Gastrocnemius medialis (tissue), 4 donors: ENCODE data around the gene STRBP.

ENCODE experiments used
- POLR2A ChIP-seq, 2 donors: fragments of 450-650 bp; IDR thresholded peaks; one replicate each; pipeline ENCODE4 v1.6.1; 2017; ENCODE audit warnings: antibody characterized with exemption in 2 of 2, mild to moderate bottlenecking in 2 of 2, moderate library complexity in 2 of 2
- TF ChIP-seq, protein P1 (sequence below), 5 experiments: fragments of 450-650 bp in 3 of 5; fragments of 200-600 bp in 2 of 5; sonication (generic) in 2 of 5; IDR thresholded peaks in 4 of 5; conservative IDR thresholded peaks in 1 of 5; 1 replicate in 4 of 5; 2 replicates in 1 of 5; pipeline ENCODE4 v1.5.1; 2016 to 2019; ENCODE audit warnings: antibody characterized with exemption in 5 of 5, mild to moderate bottlenecking in 3 of 5, moderate library complexity in 3 of 5

DNA sequence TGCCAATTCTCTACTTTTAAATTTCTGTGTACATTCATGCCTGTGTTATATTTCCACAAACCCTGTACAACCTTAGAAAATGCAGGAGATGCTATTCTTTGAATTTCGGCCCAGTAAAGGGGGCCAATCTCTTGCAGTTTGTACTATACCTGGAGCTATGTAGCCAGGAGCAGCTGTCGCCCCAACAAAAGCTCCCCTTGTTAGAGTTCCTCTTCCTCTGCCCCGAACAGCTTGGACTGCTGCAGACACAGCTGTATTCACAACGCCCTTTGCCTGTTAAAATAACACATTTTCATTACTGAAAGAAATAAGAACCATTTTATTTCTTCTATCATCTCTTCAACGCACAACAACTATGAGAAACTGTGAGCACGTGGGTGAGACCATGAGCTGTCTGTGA lies 135.7 kb downstream of the STRBP start:
- TF ChIP-seq, protein P1, sequence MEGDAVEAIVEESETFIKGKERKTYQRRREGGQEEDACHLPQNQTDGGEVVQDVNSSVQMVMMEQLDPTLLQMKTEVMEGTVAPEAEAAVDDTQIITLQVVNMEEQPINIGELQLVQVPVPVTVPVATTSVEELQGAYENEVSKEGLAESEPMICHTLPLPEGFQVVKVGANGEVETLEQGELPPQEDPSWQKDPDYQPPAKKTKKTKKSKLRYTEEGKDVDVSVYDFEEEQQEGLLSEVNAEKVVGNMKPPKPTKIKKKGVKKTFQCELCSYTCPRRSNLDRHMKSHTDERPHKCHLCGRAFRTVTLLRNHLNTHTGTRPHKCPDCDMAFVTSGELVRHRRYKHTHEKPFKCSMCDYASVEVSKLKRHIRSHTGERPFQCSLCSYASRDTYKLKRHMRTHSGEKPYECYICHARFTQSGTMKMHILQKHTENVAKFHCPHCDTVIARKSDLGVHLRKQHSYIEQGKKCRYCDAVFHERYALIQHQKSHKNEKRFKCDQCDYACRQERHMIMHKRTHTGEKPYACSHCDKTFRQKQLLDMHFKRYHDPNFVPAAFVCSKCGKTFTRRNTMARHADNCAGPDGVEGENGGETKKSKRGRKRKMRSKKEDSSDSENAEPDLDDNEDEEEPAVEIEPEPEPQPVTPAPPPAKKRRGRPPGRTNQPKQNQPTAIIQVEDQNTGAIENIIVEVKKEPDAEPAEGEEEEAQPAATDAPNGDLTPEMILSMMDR (IDR thresholded peaks at IDR 0.05 in 4 of 5, conservative IDR thresholded peaks at IDR 0.05 in 1 of 5) = no peak
- no peak for TF ChIP-seq POLR2A (IDR thresholded peaks at IDR 0.05)
